ENCODE results near the gene CLMN.
"Not testable (repeated sequence)": the region's sequence is repeated elsewhere in the genome, so short reads cannot be mapped to it uniquely, and the experiment has no call there.

The CLMN gene

DNA sequence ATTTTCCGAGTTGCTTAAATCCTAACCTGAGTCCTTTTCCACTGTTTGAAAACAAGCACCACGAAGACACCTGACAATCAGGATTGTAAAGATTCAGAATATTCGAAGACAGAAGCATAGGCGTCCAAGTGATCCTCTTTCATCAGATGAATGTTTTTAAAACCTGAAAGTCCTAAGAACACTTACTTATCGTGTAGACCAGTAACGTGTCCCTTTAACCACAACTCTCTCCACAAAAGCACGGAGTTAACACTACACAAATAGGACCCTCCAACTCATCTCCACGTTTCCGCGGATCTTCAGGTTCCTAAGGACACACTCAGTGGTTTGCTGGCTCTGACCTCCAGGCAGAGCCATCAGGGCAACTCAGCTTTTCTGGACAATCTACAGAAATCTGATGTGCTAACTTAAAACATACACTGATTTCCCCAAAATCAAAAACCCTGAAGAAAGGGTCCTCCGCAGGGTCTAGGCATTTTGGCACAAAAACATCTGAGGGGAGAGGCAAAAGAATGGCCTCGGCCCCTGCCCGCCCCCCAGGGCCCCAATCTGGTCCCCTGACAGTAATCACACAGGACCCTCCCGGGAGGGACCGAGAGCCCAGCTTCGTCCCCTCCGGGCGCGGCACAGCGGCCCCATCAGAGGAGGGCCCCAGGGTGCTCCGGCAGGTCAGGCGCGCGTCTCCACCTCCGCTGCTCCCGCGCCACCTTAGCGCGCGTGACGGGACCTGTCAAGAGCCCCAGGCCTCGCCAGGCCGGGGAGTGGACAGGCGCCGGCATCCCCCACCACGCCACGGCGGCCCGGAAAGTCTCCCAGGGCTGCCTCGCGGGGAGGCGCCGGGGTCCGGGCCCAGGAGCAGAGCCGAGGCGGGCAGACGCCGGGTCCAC, 163.3 kb downstream of the CLMN start:
- no peak for DNase-seq

DNA sequence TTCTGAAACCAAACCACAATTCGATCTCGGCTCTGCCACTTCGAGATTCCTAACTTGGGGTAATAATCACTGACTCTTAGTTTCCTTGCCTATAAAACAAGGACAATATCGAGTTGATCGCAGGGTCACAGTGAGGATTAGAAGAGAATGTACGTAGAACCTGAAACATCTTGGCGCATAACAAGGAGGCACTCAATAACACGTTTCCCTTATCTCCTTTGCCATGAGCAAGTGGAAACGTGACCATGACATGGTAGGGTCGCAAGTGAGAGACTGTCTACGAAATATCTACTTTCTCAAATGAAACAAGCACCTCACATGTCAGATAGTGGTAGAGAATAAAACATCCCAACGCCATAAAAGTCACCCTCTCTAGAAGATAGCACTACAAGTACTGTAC, 164.7 kb downstream of the CLMN start:
- no peak for DNase-seq

DNA sequence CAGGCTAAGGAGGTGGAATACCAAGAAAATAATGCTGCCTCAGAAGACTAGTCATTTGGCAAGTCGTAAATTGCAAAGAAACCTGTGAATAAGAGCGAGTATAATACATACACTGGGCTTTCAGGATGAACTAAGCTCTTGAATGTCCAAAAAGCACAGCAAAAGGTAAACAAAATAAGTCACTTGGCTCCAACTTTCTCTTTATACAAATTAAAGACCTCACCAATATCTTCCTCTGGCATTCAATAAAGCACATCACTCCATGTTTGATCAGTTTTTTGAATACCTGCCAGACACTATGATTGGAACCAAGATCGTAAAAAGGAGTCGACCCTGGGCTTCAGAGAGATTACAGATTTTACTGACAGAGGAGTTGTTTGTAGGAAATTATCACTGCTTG, 165.8 kb downstream of the CLMN start:
- no peak for DNase-seq

DNA sequence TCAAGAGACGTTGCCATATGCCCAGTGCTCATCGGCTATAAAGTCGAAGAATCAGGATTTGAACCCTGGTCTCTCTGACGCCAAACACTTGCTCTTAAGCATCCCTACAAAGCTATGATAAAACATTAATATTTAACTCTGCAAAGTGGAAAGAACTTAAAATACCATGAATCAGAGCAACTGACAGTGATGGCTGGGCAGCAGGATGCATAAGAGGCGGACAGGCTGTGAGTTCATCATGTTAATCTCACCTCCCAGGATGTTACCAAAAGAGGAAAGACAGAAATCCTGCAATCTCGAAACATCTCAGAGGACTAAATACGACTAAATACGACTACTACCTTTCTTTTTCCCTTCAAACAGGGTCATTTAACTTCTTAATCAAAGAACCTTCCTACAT, 168.1 kb downstream of the CLMN start:
- no peak for DNase-seq

DNA sequence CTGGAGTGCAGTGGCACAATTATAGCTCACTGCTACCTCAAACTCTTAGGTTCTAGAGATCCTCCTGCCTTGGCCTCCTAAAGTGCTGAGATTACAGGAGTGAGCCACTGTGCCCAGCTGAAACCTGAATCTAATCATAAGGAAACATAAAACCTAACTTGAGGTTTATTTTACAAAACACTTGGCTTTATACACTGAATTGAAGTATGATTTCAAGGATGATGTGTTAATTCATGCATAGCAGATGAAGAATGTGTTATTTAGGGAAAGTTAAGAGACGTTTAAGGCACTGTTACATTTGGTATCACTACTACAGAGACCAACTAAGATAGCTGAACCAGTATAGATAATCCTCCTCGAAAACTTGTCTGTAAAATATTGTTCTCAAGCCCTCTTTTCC, 168.8 kb downstream of the CLMN start:
- DNase-seq: no peak

DNA sequence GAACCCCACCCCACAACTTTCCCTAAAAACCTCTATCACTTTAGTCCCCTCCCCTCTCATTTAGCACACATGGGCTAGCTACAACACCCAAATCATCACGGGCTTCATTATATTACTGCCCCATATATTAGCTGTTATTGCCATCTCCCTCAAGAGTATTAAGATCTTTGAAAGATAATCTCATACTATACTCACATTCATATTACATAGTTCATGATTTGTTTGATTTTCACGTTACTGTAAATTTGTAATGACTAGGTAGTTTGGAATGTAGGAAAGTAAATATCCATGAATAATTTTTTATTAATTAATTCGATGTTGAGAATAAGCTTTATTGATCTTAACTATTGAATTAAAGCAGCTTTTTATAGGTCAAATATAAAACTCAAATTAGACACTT, 170.3 kb downstream of the CLMN start:
- DNase-seq: no peak

DNA sequence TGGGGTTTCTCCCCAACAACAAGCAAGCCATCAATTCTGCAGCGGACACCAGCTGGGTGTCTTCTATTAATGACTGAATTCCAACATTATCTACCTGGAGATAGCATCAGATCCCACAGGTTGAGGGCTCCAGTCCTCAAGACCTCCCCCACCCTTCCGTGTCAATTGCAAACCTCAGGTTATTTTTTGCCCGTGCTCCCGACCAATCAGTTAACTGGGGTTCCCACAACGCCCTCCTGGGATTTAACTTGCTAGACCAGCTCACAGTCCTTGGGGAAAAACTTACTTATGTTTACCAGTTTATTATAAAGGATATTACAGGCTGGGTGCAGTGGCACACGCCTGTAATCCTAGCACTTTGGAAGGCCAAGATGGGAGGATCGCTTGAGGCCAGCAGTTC, 172.1 kb downstream of the CLMN start:
- DNase-seq: no peak

DNA sequence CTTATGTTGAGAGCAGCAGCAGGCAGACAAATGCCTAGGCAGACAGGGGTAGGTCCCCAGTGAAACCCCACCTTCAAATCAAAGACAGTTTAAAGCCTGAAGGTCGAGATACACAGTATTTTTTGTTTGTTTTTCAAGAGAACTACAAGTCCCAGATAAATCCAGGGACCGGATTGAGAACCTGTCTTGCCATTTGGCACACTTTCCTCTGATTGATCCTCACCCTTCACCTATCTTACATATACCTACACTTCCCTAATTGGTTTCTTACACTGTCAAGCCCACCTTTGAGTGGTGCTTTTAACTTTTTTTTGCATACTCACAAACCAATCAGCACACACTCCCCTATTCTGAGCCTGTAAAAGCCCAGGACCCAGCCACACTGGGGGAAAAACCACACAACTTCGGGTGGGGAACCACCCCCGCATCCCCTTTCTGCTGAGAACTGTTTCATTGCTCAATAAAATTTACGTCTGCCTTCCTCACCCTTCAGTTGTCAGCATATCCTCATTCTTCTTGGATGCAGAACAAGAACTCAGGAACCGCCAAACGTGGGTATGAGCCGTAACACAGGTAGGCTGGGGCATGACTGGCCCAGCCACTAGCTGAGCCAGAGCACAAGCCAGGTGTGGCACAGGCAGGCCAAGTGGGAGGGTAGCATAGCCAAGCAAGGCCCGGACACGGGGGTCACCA, 173.5 kb downstream of the CLMN start:
- DNase-seq: no peak

DNA sequence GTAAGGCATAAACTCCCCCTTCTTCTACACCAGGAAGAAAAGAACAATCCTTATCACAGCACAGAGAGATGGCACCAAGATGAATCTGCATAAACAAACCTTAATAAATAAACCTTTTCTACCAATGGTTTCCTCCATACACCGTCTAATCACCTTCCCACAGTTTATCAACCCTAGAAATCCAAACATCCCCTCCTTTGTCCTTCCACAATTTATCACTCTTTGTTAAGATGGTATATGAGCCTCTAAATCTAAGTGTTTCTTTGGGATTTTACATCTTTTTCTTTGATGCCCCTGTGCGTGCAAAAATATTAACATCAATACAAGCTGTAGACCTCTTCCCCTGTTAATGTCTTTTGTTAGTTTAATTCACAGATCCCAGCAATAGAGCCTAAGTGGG, 174.9 kb downstream of the CLMN start:
- no peak for DNase-seq

DNA sequence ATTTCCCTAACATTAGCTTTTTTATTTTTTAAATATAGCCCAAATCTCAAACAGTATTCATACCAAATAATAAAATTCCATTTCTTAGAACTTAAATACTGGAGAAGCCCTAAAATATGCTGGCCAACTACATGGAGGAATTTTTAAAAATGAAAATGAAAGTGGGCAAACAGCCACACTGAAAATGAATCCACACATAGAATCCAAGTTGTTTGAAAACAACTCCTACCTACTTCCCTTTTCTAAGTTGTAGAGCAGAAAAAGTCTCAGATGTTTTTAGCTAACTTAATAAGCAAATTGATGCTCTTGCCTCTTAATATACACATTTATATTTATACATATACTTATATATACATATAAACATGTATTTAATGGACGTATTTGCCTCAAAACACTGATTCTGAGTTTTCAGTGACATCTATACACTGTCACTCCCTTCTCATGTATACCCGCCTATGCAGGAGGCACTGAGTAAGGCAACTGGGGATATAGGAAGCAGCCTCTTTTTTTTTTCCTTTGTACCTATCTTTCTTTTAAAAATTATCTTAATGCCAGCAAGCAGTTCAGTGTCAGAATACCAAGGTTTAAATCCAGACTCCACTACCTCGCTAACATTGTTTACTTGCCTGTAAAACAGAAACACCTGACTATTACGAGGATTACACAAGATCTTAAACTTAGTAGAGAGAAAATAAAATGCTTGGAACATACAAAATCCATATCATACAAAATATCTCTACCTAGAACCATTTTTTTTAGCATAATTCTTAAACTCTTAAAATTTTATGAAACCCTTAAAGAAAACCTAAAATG, 175.7 kb downstream of the CLMN start:
- no peak for DNase-seq

DNA sequence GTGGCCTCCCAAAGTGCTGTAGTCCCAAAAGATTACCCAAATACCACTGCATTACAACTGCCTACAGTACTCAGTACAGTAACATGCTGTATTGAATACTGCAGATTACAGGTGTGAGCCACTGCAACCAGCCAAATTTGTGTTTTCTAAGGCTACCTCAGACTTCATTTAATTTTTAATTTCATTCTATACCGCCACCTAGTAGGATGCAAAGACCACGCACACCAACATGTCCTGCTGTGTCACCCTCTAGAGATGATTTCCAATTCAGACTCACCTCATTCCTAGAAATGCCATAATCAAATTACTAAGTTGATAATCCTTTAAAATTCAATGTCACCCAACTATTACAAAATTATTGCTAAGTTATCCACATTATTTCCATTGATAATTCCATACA, 177.5 kb downstream of the CLMN start:
- DNase-seq: no peak

DNA sequence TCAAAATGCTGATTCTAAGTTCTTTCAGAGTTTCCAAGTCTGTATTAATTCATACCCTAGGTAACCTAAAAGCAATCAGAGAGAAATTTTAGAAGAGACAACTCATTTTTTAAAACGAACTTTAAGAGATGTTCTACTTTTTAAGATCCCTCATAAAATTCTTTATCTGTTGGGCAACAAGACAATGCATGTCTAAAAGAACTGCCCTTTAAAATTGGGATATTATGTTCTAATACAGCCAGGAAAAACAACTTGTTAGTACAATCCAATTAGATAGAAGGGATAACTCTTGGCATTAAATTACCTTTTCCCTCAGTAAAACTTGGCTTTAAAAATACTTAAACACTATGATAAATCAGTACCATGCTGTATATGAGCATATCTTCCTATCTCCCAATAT, 178.0 kb downstream of the CLMN start:
- no peak for DNase-seq

DNA sequence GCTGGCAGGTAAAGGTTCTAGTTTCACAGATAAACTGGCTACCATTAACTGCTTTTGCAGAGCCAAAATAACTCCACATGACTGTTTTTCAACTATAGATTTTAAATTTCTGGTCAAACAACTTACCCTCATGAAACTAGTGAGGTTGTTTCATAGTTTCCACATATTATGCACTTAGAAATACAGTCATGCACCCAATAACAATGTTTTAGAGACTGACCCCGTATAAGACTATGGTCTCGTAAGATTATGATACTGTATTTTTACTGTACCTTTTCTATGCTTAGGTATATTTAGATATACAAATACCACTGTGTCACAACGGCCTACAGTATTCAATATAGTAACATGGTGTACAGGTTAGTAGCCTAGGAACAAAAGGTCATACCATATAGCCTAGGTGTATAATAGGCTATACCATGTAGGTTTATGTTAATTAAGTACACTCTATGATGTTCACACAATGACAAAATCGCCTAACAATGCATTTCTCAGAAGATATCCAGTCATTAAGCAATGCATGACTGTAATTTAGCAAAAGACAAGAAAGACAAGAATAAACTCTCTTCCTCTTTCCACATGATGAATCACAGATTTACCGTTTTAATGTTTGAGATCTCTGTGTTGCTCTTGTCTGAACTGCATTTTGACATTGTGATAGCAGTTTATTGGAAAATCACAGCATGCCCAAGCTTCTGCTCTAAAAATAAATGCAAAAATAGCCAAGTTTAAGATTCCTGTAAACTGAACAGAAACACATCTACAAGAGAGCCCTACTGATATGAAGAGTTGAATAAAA, 179.4 kb downstream of the CLMN start:
- no peak for DNase-seq

DNA sequence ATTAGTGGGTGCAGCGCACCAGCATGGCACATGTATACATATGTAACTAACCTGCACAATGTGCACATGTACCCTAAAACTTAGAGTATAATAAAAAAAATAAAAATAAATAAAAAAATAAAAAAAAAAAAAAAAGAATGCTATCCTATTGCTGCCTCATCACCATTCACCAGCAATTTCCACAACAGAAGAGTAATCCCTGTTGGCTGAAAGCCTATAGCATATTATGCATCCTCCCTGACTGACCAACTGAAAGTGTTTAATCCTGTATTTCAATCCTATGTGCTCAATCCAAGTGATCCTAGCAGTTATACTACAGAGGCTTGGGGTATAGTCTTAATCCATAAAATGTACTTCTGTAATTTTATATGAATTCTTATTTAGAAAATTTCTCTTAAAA, 180.8 kb downstream of the CLMN start:
- no peak for DNase-seq

DNA sequence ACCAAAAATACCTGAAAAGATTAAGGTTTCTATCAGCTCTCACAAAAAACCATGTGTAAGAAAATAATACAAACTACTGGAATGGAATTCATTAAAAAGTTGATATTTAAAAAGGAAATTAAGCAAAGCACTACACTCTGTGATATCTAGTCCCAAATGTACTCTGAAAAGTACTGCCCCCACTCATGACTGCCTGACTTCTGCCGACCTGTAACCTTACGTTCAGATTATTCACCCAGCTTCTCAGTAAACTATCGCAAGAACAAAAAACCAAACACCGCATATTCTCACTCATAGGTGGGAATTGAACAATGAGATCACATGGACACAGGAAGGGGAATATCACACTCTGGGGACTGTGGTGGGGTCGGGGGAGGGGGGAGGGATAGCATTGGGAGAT, 181.3 kb downstream of the CLMN start:
- DNase-seq: not testable (repeated sequence)

DNA sequence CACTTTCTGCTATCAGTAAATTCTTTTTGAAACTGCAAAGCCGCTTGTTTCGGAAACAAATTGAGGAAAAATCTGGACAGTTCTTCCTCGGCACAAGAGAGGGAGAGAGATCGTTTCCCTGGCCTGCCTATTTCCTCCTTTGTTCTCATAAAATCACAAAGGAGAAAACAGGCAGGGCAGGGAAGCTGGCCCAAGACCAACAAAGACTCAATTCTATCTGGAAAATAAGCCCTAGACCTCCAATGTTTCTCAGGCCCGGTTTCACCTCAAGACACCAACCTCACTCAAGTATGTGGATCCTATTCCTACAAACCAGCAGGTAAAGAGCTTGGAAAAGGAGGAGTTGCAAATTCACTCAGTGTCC, 181.9 kb downstream of the CLMN start:
- DNase-seq: no peak

DNA sequence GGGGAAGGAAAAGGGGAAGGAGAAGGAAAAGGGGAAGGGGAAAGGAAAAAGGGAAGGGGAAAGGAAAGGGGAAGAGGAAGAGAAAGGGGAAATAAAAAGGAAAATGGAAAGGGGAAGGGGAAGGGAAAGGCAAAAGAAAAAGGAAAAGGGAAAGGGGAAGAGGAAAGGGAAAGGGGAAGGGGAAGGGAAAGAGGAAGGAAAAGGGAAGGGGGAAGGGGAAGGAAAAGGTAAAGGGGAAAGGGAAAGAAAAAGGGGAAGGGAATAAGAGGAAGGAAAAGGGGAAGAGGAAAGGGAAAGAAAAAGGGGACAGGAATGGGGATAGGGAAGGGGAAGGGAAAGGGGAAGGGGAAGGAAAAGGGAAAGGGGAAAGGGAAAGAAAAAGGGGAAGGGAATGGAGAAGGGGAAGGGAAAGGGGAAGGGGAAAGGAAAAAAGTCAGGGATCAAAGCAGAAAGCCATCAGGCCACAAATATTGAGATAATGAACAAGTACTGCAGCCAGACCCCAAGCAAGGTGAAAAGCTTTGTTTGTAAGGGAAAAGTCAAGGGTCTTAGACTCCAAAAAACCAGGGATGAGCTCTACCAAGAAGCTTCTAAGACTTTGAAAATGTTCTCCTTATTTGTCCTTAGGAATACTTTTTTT, 182.4 kb downstream of the CLMN start:
- no peak for DNase-seq

DNA sequence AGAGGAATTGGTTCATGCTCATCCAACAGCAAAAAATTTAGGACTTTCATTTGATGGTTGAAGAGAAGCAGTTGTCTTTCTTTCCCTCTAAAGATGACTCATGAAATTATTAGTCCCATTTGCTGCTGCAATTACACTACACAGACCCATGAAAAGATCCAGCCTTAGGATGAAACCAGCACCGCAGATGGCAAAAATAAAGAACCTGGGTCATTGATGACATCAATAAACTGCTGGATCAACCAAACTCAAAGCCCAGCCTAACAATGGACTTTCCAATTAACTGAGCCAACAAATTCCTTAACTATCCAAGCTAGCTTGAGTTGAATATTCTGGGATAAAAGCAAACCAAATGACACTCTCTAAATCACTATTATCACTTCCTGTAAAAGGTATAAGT, 183.1 kb downstream of the CLMN start:
- no peak for DNase-seq

DNA sequence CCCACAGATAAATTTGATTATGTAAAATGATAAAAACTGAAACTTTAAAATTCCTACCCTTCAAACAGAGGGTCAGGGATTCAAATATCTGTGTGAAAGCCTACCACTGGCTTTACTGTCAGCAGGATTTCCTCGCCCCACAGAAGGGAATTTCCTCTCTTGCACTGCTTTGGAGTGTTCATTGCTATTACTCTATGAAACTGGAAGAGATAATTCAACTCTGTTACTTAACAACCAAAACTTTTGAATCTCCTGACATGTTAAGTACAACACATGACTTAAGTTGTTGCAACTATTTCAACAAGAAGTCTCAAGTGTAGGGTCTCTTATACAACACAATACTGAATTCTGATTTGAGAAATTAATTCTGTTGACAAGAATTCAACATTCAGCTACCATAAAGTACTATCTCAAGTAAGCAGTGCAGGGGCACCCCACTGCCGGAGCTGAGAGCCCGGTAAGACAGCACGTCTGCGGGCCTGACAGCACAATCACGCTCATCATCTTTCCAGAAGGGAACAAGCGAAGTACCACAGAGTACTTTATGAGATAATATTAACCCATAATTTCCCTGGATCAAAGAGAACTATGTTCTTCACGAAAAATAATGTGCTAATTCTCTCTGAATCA, 185.3 kb downstream of the CLMN start:
- DNase-seq: no peak

DNA sequence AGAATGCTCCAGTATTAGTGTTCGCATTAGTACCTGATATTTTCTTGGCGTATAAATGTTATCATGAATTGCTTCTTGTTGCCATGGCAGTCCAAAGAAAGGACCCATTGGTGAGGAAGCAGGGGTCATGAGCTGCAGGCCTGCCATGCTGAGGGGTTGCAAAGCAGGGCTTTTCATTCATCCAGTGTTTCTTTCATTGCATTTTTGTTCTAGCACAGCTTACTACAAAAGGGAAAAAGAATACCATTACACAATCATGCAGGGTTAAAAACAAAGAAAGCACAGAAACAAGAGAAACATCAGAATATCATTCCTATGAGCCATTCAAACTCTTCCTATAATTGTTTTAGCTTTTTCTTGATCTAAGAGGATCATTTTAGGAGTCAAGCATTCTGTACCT, 186.4 kb downstream of the CLMN start:
- DNase-seq: no peak

DNA sequence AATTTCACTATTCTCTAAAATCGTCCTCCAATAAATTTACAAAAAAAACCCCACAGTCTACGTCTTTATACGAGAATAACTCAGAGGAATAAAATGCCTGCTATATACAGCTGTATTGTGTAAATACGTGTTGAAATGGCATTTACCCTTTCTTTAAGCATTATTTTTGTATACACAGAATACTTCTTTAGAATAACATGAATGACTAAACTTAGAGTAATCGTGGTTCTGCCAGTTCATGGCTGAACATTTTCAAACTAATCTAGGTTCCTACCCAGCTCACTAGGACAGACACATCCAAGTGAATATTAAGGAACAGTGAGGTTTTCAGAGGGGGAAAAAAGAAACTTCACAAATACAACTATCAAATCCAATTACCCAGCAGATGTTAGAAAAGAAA, 186.9 kb downstream of the CLMN start:
- no peak for DNase-seq

Measured in NCI-H1436 treated with DMSO at 0.1 percent for 48 hours (cell line).